Pancreas (tissue), 10 donors: Measurements from ENCODE around the gene NXT2. TPM values are rescaled to one million over a fixed set of nuclear protein-coding genes. Genes with fewer than 3 reads are reported as not detected.
A peak's percentile ranks its signal among the peaks of the same experiment; 100 is the strongest.

Source experiments
- ATAC-seq, 4 donors: fragments of 200-7000 bp; cut with Tn5 transposase; one replicate each; pipeline versions ENCODE4 v1.8.0 to v1.9.1; 2020; ENCODE audit warnings: mild to moderate bottlenecking in 4 of 4, moderate library complexity in 4 of 4
- DNase-seq, 6 donors: peaks; one replicate each; pipeline ENCODE4 v3.0.0-alpha.2; 2020
- FAIRE-seq: peaks from 2 replicates; lab custom pipeline; 2012; peaks lifted over from hg19 to GRCh38; lab: Jason Lieb, UNC
- H3K27ac ChIP-seq, 4 donors: fragments of 200-600 bp; sonication (generic); 1 replicate in 3 of 4; 2 replicates in 1 of 4; pipeline versions ENCODE4 v1.5.0 to v1.8.0; 2020
- H3K27me3 ChIP-seq, 4 donors: fragments of 200-600 bp; one replicate each; pipeline ENCODE4 v1.8.0; 2021
- H3K36me3 ChIP-seq, 3 donors: fragments of 200-600 bp; sonication (generic) in 1 of 3; one replicate each; pipeline versions ENCODE4 v1.5.0 to v1.8.0; 2020 to 2021
- H3K4me1 ChIP-seq, 3 donors: fragments of 200-600 bp; one replicate each; pipeline ENCODE4 v1.8.0; 2021
- H3K4me3 ChIP-seq, 4 donors: fragments of 200-600 bp; sonication (generic) in 2 of 4; one replicate each; pipeline versions ENCODE4 v1.5.0 to v1.8.0; 2020 to 2021
- H3K9me3 ChIP-seq, 4 donors: fragments of 200-600 bp; one replicate each; pipeline ENCODE4 v1.8.0; 2021
- CTCF ChIP-seq, 4 donors: fragments of 200-600 bp; sonication (generic) in 3 of 4; IDR thresholded peaks; one replicate each; pipeline versions ENCODE4 v1.5.0 to v1.8.0; 2021; ENCODE audit warnings: antibody characterized with exemption in 4 of 4
- WGBS, 2 donors: extraction: QIAGEN DNeasy Blood & Tissue Kit; methylation state at CpG; one replicate each; pipeline ENCODE4 v1.1.7; 2013; 5-methylcytosine and 5-hydroxymethylcytosine counted together
- intact Hi-C, 3 donors: fragments of 100-400 bp; cut with DNase I; formaldehyde crosslinking; loops; one replicate each; pipeline versions ENCODE4 v1.11.1 to v1.14.2; 2022
- polyA plus RNA-seq, 2 donors: library from polyadenylated mRNA; stranded (reverse); fragments of 200-250 nt; gene quantifications; one replicate each; pipeline ENCODE4 v1.2.3, GENCODE V29; 2013
- total RNA-seq, 6 donors: library from RNA; stranded (reverse); fragmentation: NEBNext Ultra II Directional in 4 of 6; extraction: Animal tissue kit (Norgen Biotek cat#: 25700) in 4 of 6; gene quantifications; one replicate each; pipeline versions ENCODE4 v1.2.1 to v1.2.4, GENCODE V29; 2021 to 2023
- donor health status: healthy with polysubstance abuse.
- donor health status: DM: no; HTN: no; CAD: no; lungs with moderate emphysema.
- donor health status: DM: no; HTN: no; CAD: no.
- donor health status: control.
- donor health status: control.
- donor health status: Bipolar disorder and iron deficiency.
- donor health status: DM: yes; HTN: yes; CAD: no.
- donor health status: DM: no; HTN: no; CAD: no.
- donor health status: DM: no; HTN: no; CAD: no.
- donor health status: DM: yes; HTN: yes; CAD: no.

NXT2 gene
- total and polyA plus RNA-seq, 8 donors = 1.9 to 5.8 (median 3.6) TPM

GRCh38 chrX:109501176-109501575, 35.5 kb upstream of the NXT2 start:
- no peak for FAIRE-seq
- Histone ChIP-seq H3K4me1 (no peaks in the 10 kb centered on the region), H3K4me3 (no peak overlapping the region), H3K9me3 (no peaks in the 10 kb centered on the region), H3K27ac (no peak overlapping the region), H3K27me3 (peaks cover 0 to 19% (median 0%) of the 10 kb centered on the region in 4 donors), H3K36me3 (no peaks in the 10 kb centered on the region)
- 43 to 50% methylated on average over 3 of the region's 3 CpGs for WGBS, 2 donors
- intact Hi-C loops = no loop called here
- no peak for ATAC-seq
- DNase-seq = no peak
- TF ChIP-seq CTCF (IDR thresholded peaks at IDR 0.05) = no peak

GRCh38 chrX:109508915-109509314, 27.7 kb upstream of the NXT2 start:
- intact Hi-C loops = no loop called here
- DNase-seq = no peak
- no peak for ATAC-seq
- H3K9me3 ChIP-seq = no peaks in the 10 kb centered on the region
- no peak overlapping the region for H3K27ac ChIP-seq
- FAIRE-seq = peak; percentile 95
- no peaks in the 10 kb centered on the region for H3K36me3 ChIP-seq
- TF ChIP-seq CTCF (IDR thresholded peaks at IDR 0.05) = no peak
- H3K4me1 ChIP-seq = no peaks in the 10 kb centered on the region
- no peak overlapping the region for H3K4me3 ChIP-seq
- H3K27me3 ChIP-seq = peaks cover 0 to 34% (median 6%) of the 10 kb centered on the region in 4 donors

- peak; percentile 75 for FAIRE-seq
- H3K27ac ChIP-seq = no peak overlapping the region
- H3K27me3 ChIP-seq = peaks cover 0 to 43% (median 11%) of the 10 kb centered on the region in 4 donors
- ATAC-seq = no peak
- DNase-seq = no peak
- no peaks in the 10 kb centered on the region for H3K36me3 ChIP-seq
- intact Hi-C loops = no loop called here
- no peak for TF ChIP-seq CTCF (IDR thresholded peaks at IDR 0.05)
- H3K4me1 ChIP-seq = no peaks in the 10 kb centered on the region
- no peaks in the 10 kb centered on the region for H3K9me3 ChIP-seq
- no peak overlapping the region for H3K4me3 ChIP-seq
- 66 to 74% methylated on average over 1 of the region's 1 CpG for WGBS, 2 donors
Observed at GRCh38 chrX:109511113-109511512, 25.5 kb upstream of the NXT2 start.

- 89 to 95% methylated on average over 1 of the region's 1 CpG for WGBS, 2 donors
- TF ChIP-seq CTCF (IDR thresholded peaks at IDR 0.05) = no peak
- FAIRE-seq (no peak), DNase-seq (no peak), ATAC-seq (no peak)
- Histone ChIP-seq H3K36me3 (no peaks in the 10 kb centered on the region), H3K4me3 (no peak overlapping the region), H3K27me3 (peaks cover 0 to 16% (median 6%) of the 10 kb centered on the region in 4 donors), H3K4me1 (no peaks in the 10 kb centered on the region), H3K27ac (no peak overlapping the region), H3K9me3 (no peaks in the 10 kb centered on the region)
- intact Hi-C loops = no loop called here
Observed at GRCh38 chrX:109519001-109519400, 17.6 kb upstream of the NXT2 start.

GRCh38 chrX:109533005-109533404, 3.6 kb upstream of the NXT2 start:
- Histone ChIP-seq H3K27ac (no peak overlapping the region), H3K4me3 (no peak overlapping the region), H3K4me1 (peaks cover 0 to 4% (median 0%) of the 10 kb centered on the region in 3 donors), H3K9me3 (no peaks in the 10 kb centered on the region), H3K27me3 (peaks cover 0 to 23% (median 2%) of the 10 kb centered on the region in 4 donors), H3K36me3 (no peaks in the 10 kb centered on the region)
- DNase-seq (no peak), FAIRE-seq (peak; percentile 49), ATAC-seq (no peak)
- intact Hi-C loops = no loop called here
- no peak for TF ChIP-seq CTCF (IDR thresholded peaks at IDR 0.05)
- 16 to 40% methylated on average over 1 of the region's 1 CpG for WGBS, 2 donors
